ENCODE results near the gene COQ4.
A peak's percentile ranks its signal among the peaks of the same experiment; 100 is the strongest.

Gene COQ4

DNA sequence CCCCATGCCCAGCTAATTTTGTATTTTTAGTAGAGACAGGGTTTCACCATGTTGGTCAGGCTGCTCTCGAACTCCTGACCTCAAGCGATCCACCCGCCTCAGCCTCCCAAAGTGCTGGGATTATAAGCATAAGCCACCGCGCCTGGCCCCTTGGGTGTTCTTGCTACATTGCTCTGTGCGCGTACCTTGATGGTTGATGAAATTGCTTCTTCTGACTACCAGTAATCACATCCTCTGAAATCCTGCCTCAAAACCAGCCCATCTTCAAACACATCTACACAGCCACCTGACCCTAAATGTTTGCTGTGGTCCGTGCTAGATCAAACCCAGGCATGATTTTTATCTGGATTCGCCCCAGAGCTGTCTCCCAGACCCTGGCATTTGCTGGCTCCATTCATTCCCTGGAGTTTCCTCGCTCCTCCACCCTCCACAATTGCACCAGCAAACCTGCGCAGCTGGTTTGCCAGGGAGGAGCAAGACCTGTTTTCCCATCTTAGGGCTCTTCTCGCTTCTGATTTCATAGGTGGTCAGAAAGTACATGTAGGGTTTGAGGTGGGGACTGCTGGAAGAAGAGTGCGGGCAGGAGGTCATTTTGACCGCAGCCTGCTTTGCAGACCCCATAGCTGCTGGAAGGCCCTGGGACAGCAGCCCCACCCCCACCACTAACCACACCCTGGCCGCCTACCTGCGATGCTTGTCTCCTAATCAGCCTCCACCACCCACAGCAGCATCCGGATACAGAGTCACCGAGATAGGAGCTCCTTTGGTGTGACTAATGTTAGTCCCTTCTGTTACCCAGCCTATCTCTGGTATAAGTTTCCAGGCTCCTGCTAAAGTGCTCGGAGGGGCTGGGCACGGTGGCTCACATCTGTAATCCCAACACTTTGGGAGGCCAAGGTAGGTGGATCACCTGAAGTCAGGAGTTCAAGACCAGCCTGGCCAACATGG lies 23.8 kb upstream of the COQ4 start:
- Histone ChIP-seq H3K4me1 (peaks cover 13% of the 10 kb centered on the region), H3K4me3 (no peak overlapping the region), H4K20me1 (no peaks in the 10 kb centered on the region), H3K9me3 (no peaks in the 10 kb centered on the region), H3K4me2 (no peak overlapping the region), H3K27ac (no peak overlapping the region), H3K27me3 (no peaks in the 10 kb centered on the region), H3K36me3 (no peaks in the 10 kb centered on the region), H3K9ac (no peak overlapping the region)
- TF ChIP-seq Cebpa-rat (IDR thresholded peaks at IDR 0.05): no peak

GRCh38 chr9:128304136-128304970 lies 18.3 kb upstream of the COQ4 start:
- H3K9me3 ChIP-seq: no peaks in the 10 kb centered on the region
- H3K9ac ChIP-seq: no peak overlapping the region
- no peak for TF ChIP-seq Cebpa-rat (IDR thresholded peaks at IDR 0.05)
- H3K4me1 ChIP-seq: no peaks in the 10 kb centered on the region
- H4K20me1 ChIP-seq: no peaks in the 10 kb centered on the region
- H3K4me2 ChIP-seq: no peak overlapping the region
- H3K27ac ChIP-seq: no peak overlapping the region
- no peak overlapping the region for H3K4me3 ChIP-seq
- peaks cover 45% of the 10 kb centered on the region for H3K36me3 ChIP-seq
- no peaks in the 10 kb centered on the region for H3K27me3 ChIP-seq

DNA sequence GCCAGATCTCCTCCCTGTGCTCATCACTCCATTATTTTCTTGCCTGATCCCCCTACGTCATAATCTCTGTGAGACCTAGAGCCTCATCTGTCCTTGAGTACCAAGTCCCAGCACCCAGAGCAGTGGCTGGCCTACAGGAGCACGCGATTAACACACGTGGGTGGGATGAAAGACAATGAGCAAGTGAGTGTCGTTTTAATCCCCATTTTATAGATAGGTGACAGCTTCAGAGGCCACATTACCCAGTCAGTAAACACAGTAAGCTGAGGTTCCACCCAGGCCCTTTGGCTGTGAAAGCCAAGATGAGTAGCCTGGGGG lies 17.7 kb upstream of the COQ4 start:
- H3K9ac ChIP-seq: no peak overlapping the region
- H3K27ac ChIP-seq: no peak overlapping the region

DNA sequence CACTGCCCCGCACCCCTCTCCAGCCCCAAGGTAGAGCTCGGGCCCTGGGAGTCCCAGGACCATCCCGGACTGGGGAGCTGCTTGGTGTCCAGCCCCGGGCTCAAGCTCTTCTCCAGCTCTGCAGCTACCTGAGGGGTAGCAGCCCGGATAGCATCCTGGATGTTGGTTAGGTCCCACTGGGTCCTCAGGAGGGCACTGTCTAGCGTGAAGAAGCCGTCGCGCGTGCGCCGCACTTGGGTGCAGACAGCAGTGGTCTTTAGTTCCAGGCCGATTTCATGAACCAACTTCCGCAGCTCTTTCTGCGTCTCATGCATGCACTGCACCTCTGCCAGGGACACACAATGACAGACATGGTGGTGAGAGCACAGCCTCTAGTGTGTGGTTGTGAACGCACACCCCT lies 13.1 kb upstream of the COQ4 start:
- H3K4me2 ChIP-seq: no peak overlapping the region
- no peaks in the 10 kb centered on the region for H3K4me1 ChIP-seq
- H3K4me3 ChIP-seq: no peak overlapping the region
- no peak overlapping the region for H3K9ac ChIP-seq
- no peaks in the 10 kb centered on the region for H4K20me1 ChIP-seq
- no peak overlapping the region for H3K27ac ChIP-seq
- no peaks in the 10 kb centered on the region for H3K27me3 ChIP-seq
- H3K9me3 ChIP-seq: no peaks in the 10 kb centered on the region
- no peak for TF ChIP-seq Cebpa-rat (IDR thresholded peaks at IDR 0.05)
- peaks cover 95% of the 10 kb centered on the region for H3K36me3 ChIP-seq

More for the DNA sequence above, 17.7 kb upstream of the COQ4 start:
- Histone ChIP-seq H3K36me3 (peaks cover 51% of the 10 kb centered on the region), H4K20me1 (no peaks in the 10 kb centered on the region), H3K4me1 (no peaks in the 10 kb centered on the region), H3K4me3 (no peak overlapping the region), H3K4me2 (no peak overlapping the region), H3K27me3 (no peaks in the 10 kb centered on the region), H3K9me3 (no peaks in the 10 kb centered on the region)
- no peak for TF ChIP-seq Cebpa-rat (IDR thresholded peaks at IDR 0.05)

DNA sequence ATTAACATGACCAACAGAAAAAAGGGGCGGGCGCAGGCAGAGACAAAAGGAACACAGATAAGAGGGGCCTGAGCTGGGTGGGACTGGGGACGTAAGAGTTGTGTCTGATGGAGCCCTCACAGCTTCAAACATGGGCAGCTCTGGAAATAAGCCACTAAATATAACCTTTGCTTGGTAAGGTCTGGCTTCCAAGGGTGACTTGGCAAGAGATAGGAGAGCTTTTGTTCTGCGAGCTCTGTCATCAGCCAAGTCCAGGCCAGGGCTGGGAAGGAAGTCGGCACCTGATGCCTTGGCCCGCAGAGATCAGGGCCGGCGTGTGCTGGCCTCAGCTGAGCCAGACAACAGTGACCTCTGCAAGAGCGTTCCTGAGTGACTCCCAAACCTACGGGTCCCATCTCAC lies 12.2 kb upstream of the COQ4 start:
- H3K9ac ChIP-seq: no peak overlapping the region
- no peak overlapping the region for H3K4me2 ChIP-seq
- no peak for TF ChIP-seq Cebpa-rat (IDR thresholded peaks at IDR 0.05)
- H4K20me1 ChIP-seq: no peaks in the 10 kb centered on the region
- H3K27me3 ChIP-seq: no peaks in the 10 kb centered on the region
- peaks cover 98% of the 10 kb centered on the region for H3K36me3 ChIP-seq
- H3K27ac ChIP-seq: no peak overlapping the region
- H3K4me1 ChIP-seq: no peaks in the 10 kb centered on the region
- no peaks in the 10 kb centered on the region for H3K9me3 ChIP-seq
- no peak overlapping the region for H3K4me3 ChIP-seq

- Histone ChIP-seq H3K36me3 (peaks cover 96% of the 10 kb centered on the region), H4K20me1 (no peaks in the 10 kb centered on the region), H3K4me1 (no peaks in the 10 kb centered on the region), H3K4me2 (no peak overlapping the region), H3K27ac (no peak overlapping the region), H3K4me3 (no peak overlapping the region), H3K9me3 (no peaks in the 10 kb centered on the region), H3K9ac (no peak overlapping the region), H3K27me3 (no peaks in the 10 kb centered on the region)
- TF ChIP-seq Cebpa-rat (IDR thresholded peaks at IDR 0.05): no peak
These were observed 7.9 kb upstream of the COQ4 start for GRCh38 chr9:128314697-128315096.

GRCh38 chr9:128316421-128316820 lies 6.2 kb upstream of the COQ4 start:
- peaks cover 4% of the 10 kb centered on the region for H3K4me1 ChIP-seq
- H3K9ac ChIP-seq: no peak overlapping the region
- H3K4me2 ChIP-seq: no peak overlapping the region
- H3K27me3 ChIP-seq: no peaks in the 10 kb centered on the region
- no peaks in the 10 kb centered on the region for H4K20me1 ChIP-seq
- H3K4me3 ChIP-seq: no peak overlapping the region
- no peaks in the 10 kb centered on the region for H3K9me3 ChIP-seq
- peaks cover 96% of the 10 kb centered on the region for H3K36me3 ChIP-seq
- H3K27ac ChIP-seq: no peak overlapping the region
- TF ChIP-seq Cebpa-rat (IDR thresholded peaks at IDR 0.05): no peak

DNA sequence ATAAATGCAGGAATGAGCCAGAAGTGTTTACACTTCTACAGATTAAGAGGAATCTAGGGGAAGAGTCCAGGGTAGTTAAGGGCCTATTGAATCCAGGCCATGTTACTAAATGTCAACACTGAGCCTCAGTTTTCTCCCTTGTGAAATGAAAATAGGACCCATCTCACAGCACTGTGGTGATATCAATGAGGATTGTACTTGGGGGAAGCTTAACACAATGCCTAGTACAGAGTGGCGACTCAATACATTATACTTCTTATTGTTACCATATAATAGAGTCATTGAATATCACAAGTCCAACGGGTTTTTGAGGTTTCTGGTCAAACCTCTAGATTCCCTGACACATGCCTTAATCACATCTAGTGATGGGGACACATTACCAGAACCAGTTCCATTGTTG lies 5.0 kb upstream of the COQ4 start:
- Histone ChIP-seq H3K4me2 (no peak overlapping the region), H4K20me1 (no peaks in the 10 kb centered on the region), H3K4me1 (peaks cover 10% of the 10 kb centered on the region), H3K27me3 (no peaks in the 10 kb centered on the region), H3K9ac (no peak overlapping the region), H3K27ac (no peak overlapping the region), H3K4me3 (no peak overlapping the region), H3K36me3 (peaks cover 87% of the 10 kb centered on the region), H3K9me3 (no peaks in the 10 kb centered on the region)
- TF ChIP-seq Cebpa-rat (IDR thresholded peaks at IDR 0.05): no peak

- Histone ChIP-seq H3K27me3 (no peaks in the 10 kb centered on the region), H3K4me3 (peak overlapping the region; percentile 86), H4K20me1 (peaks cover 12% of the 10 kb centered on the region; the same call in 1 of the 2 replicates), H3K4me1 (peaks cover 23% of the 10 kb centered on the region), H3K9ac (peak overlapping the region; percentile 87), H3K9me3 (no peaks in the 10 kb centered on the region), H3K36me3 (peaks cover 70% of the 10 kb centered on the region), H3K27ac (peak overlapping the region; percentile 92; the same call in 1 of the 2 replicates), H3K4me2 (peak overlapping the region; percentile 90)
- no peak for TF ChIP-seq Cebpa-rat (IDR thresholded peaks at IDR 0.05)
These were observed 1.3 kb upstream of the COQ4 start for GRCh38 chr9:128321343-128321742.

GRCh38 chr9:128321879-128322403 lies 698 bp upstream of the COQ4 start:
- peak overlapping the region; percentile 86 for H3K4me3 ChIP-seq
- H3K27ac ChIP-seq: peak overlapping the region; percentile 92
- peaks cover 70% of the 10 kb centered on the region for H3K36me3 ChIP-seq
- peak overlapping the region; percentile 87 for H3K9ac ChIP-seq
- peaks cover 12% of the 10 kb centered on the region; the same call in 1 of the 2 replicates for H4K20me1 ChIP-seq
- no peaks in the 10 kb centered on the region for H3K9me3 ChIP-seq
- H3K4me2 ChIP-seq: peak overlapping the region; percentile 90
- TF ChIP-seq Cebpa-rat (IDR thresholded peaks at IDR 0.05): no peak
- no peaks in the 10 kb centered on the region for H3K27me3 ChIP-seq
- H3K4me1 ChIP-seq: peaks cover 23% of the 10 kb centered on the region

All from BLaER1 (cell line).